Karpas-422 (cell line): Measurements from ENCODE around the gene LRRC74A. TPM values are rescaled to one million over a fixed set of nuclear protein-coding genes. Genes with fewer than 3 reads are reported as not detected.

ENCODE experiments used
- DNase-seq: peaks from one replicate; pipeline ENCODE4 v3.0.0-alpha.2; 2015
- H2AFZ ChIP-seq: fragments of 200-600 bp; sonication (generic); 2 replicates; pipeline ENCODE4 v1.6.1; 2014; ENCODE audit warnings: antibody characterized with exemption, low read length, mixed read lengths
- H3K27ac ChIP-seq: fragments of 200-600 bp; sonication (generic); 2 replicates; pipeline ENCODE4 v1.5.1; 2014; ENCODE audit warnings: mild to moderate bottlenecking, low read length, moderate library complexity
- H3K27me3 ChIP-seq: fragments of 200-600 bp; sonication (generic); 2 replicates; pipeline ENCODE4 v1.6.1; 2014; ENCODE audit warnings: low read length, mixed read lengths
- H3K36me3 ChIP-seq: fragments of 200-600 bp; sonication (generic); 2 replicates; pipeline ENCODE4 v1.6.1; 2014; ENCODE audit warnings: low read length, mixed read lengths; ENCODE audit not compliant: insufficient read depth
- H3K4me1 ChIP-seq: fragments of 200-600 bp; sonication (generic); 2 replicates; pipeline ENCODE4 v1.6.1; 2014; ENCODE audit warnings: mild to moderate bottlenecking, low read length, mixed read lengths
- H3K4me2 ChIP-seq: fragments of 200-600 bp; sonication (generic); 2 replicates; pipeline ENCODE4 v1.6.1; 2014; ENCODE audit warnings: low read length, low read depth, mild to moderate bottlenecking; ENCODE audit not compliant: poor library complexity, severe bottlenecking
- H3K4me3 ChIP-seq: fragments of 200-600 bp; sonication (generic); 2 replicates; pipeline ENCODE4 v1.5.1; 2014; ENCODE audit warnings: mild to moderate bottlenecking, antibody characterized with exemption, low read length, mixed read lengths
- H3K79me2 ChIP-seq: fragments of 200-600 bp; sonication (generic); 2 replicates; pipeline ENCODE4 v1.6.1; 2014; ENCODE audit warnings: mild to moderate bottlenecking, low read length, mixed read lengths
- H3K9ac ChIP-seq: fragments of 200-600 bp; sonication (generic); 2 replicates; pipeline ENCODE4 v1.6.0; 2014; ENCODE audit warnings: low read length
- H3K9me2 ChIP-seq: fragments of 200-600 bp; sonication (generic), shearing (Covaris generic); replicated peaks from 2 replicates; pipeline ENCODE4 v1.6.0; 2014; ENCODE audit warnings: mild to moderate bottlenecking, low read length, moderate library complexity; ENCODE audit not compliant: insufficient read depth
- H3K9me3 ChIP-seq: fragments of 300-700, 200-600 bp; sonication (generic); 2 replicates; pipeline ENCODE4 v1.6.1; 2014; ENCODE audit warnings: low read length, mixed read lengths
- H4K20me1 ChIP-seq: fragments of 200-600 bp; sonication (generic); 2 replicates; pipeline ENCODE4 v1.6.1; 2014; ENCODE audit warnings: mild to moderate bottlenecking, antibody characterized with exemption, low read length, low read depth; ENCODE audit not compliant: insufficient read depth
- total RNA-seq: library from RNA; depleted of rRNA; stranded (reverse); fragments of >200 nt; shearing (Covaris generic); gene quantifications from 2 replicates; pipeline ENCODE4 v1.2.3, GENCODE V29; 2014; ENCODE audit warnings: low replicate concordance; rRNA removed

LRRC74A gene
- total RNA-seq: not detected in 2 replicates

DNA sequence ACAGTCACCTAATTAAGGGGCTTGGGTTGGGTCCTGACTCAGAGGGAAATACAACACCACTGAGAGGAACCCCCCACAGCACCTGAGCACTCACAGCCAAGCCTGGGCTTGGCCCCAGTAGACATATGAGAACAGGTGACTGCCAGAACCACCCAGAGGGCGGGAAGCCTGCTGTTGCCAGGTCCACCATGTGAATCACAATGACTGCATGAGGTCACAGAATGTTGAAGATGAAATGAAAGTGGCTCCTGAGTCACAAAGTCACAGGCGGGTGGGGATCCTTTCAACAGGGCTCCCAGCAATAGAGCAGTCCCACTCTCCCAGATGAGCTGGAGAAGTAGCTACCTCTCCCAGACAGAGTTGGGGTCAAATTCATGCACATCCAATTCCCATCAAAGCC is at the start of gene LRRC74A:
TSS of gene LRRC74A (plus strand) at position 287 of the 400 bp plus-strand sequence. CDS start 290 bp downstream, outside the sequence.
- no peak within 1 kb of the TSS for H2AFZ ChIP-seq
- no peak within 1 kb of the TSS for H3K9ac ChIP-seq
- no peak within 1 kb of the TSS for H3K27ac ChIP-seq
- H3K9me3 ChIP-seq: no peaks in the 10 kb centered on the region
- no peak within 1 kb of the TSS for H3K4me3 ChIP-seq
- H3K79me2 ChIP-seq: no peaks in the 10 kb centered on the region
- no peaks in the 10 kb centered on the region for H3K36me3 ChIP-seq
- H3K4me1 ChIP-seq: no peaks in the 10 kb centered on the region
- no peak for DNase-seq
- no peak within 1 kb of the TSS for H3K4me2 ChIP-seq
- 0 out of 2 replicates have a peak, but pooled peaks cover 3% of the 10 kb centered on the region for H3K27me3 ChIP-seq
- H3K9me2 ChIP-seq: no peaks in the 10 kb centered on the region
- no peaks in the 10 kb centered on the region for H4K20me1 ChIP-seq

DNA sequence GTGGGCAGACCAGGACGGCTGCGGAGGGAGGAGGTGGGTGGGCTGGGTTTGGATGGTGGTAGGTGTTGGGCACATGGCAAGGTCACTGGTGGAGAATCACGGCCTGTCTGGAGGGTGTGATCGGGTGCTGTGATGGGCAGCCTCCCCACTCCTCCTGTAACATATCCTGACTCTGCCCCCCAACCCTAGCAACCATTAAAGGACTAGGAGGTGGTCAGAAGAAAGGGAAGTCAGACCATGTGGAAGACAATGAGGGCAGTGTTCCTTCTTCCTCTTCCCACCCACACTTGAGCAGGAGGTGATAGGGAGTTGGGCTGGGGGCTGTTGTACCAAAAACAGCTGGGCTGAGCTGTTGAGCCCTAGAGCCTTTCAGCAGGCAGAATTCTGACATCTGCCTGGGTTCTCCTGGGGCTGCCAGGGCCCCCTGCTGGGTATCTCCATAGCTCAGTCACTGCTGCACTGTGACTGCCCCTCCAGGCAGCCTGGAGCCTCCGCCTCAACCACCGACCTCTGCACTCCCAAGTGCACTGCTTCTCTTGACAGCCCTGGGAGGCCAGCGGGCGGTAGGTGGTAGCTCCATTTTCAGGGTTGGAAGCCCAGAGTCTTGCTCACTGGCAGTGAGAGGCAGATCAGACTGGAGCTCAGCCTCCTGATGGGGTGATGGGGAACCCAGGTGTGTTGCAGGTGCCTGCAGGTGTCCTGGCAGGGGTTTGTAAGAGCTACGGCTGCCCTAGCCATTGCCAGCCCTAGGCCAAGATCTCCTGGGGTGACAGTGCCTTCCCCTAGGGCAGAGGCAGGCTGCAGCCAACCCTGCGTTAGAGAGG is 49.6 kb upstream of the LRRC74A start:
- no peak overlapping the region for H3K4me3 ChIP-seq
- H2AFZ ChIP-seq: no peak overlapping the region
- H3K9me3 ChIP-seq: no peaks in the 10 kb centered on the region
- no peaks in the 10 kb centered on the region for H3K9me2 ChIP-seq
- no peak overlapping the region for H3K9ac ChIP-seq
- H3K4me2 ChIP-seq: no peak overlapping the region
- H3K27ac ChIP-seq: no peak overlapping the region
- H4K20me1 ChIP-seq: 0 out of 2 replicates have a peak, but pooled peaks cover 4% of the 10 kb centered on the region
- peak; percentile 75 for DNase-seq
- no peaks in the 10 kb centered on the region for H3K27me3 ChIP-seq
- H3K36me3 ChIP-seq: no peaks in the 10 kb centered on the region
- H3K4me1 ChIP-seq: no peaks in the 10 kb centered on the region
- no peaks in the 10 kb centered on the region for H3K79me2 ChIP-seq

- Histone ChIP-seq H3K4me1 (no peaks in the 10 kb centered on the region), H3K9ac (no peak overlapping the region), H3K4me2 (no peak overlapping the region), H3K9me2 (no peaks in the 10 kb centered on the region), H3K27ac (no peak overlapping the region), H3K79me2 (no peaks in the 10 kb centered on the region), H4K20me1 (0 out of 2 replicates have a peak, but pooled peaks cover 4% of the 10 kb centered on the region), H3K4me3 (no peak overlapping the region), H2AFZ (no peak overlapping the region), H3K9me3 (no peaks in the 10 kb centered on the region), H3K27me3 (no peaks in the 10 kb centered on the region), H3K36me3 (peaks cover 4% of the 10 kb centered on the region; the same call in 1 of the 2 replicates)
- no peak for DNase-seq
These were observed 48.5 kb upstream of the LRRC74A start for GRCh38 chr14:76777721-76778120.

DNA sequence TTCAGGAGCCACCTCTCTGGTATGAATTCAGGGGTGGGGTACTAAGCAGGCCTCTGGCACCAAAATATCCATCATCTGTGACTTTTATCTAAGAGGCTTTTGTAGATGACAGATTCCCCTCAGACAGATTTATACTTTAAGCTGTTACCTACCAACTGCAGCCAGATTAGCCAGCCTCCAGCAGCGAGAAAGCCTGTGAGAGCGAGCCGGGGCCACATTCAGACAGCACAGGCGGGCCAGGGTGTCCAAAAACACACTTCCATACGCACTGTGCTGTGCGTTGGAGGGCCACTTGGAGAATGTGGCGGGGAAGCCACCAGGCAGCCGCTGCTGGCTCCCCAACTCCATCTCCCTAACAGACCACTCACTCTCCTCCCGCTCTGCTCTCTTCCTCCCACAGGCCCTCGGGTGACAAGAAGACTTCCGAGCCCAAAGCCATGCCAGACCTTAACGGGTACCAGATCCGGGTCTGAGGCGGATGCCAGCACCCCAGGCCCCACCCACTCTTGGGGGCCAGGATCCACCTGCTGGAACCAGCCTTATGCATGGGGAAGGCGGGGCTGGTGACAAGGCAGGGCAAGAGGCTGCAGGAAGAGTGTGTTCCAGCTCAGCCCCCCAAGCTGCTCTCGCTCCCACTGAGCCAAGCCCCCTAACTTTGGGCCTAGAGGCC is 47.5 kb upstream of the LRRC74A start:
- H3K9me2 ChIP-seq: no peaks in the 10 kb centered on the region
- no peak overlapping the region for H3K9ac ChIP-seq
- H4K20me1 ChIP-seq: 0 out of 2 replicates have a peak, but pooled peaks cover 4% of the 10 kb centered on the region
- H3K36me3 ChIP-seq: peaks cover 4% of the 10 kb centered on the region; the same call in 1 of the 2 replicates
- H3K27ac ChIP-seq: no peak overlapping the region
- H3K4me3 ChIP-seq: no peak overlapping the region
- no peak overlapping the region for H2AFZ ChIP-seq
- H3K27me3 ChIP-seq: no peaks in the 10 kb centered on the region
- no peak overlapping the region for H3K4me2 ChIP-seq
- DNase-seq: no peak
- no peaks in the 10 kb centered on the region for H3K79me2 ChIP-seq
- H3K9me3 ChIP-seq: no peaks in the 10 kb centered on the region
- no peaks in the 10 kb centered on the region for H3K4me1 ChIP-seq

DNA sequence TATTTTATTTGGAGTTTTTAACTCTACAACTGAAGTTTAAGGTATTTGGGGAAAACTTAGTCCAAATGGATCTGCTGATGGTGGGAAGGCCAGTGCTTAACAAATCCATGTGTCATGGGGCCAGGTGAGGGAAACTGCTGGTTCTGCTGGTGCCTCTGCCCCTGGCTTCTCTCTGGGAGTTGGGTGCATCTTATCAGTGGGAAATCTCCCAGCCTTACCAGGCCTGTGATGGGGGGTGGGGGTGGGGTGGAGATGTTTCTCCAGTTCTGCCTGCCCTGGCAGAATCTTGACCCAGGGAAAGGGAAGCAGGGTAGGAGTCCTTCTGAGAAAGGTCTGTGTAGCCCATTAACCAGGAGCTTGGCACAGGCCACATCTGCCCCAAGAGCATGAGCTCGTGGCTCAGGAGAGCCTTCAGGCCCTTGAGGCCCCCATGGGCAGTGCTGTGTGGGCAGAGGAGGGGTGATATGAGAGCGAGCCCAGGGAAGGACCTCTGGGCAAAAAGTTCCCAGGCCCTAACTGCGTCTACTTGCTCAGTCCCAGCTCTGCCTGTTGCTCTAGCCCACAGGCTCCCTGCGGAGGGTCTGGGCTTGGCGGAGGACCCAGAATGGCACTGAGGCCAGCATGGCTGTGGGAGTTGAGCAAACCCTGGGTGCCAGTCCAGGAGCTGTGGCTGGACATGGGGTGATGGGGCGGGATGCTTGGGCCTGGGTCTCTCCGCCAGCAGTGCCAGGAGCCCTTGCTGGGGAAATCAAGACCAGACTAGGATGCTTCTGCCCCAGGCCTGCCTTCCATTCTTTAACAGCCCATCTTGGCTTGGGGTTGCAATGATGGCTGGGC is 46.8 kb upstream of the LRRC74A start:
- no peak overlapping the region for H3K27ac ChIP-seq
- no peak overlapping the region for H2AFZ ChIP-seq
- H3K79me2 ChIP-seq: no peaks in the 10 kb centered on the region
- H3K9me2 ChIP-seq: no peaks in the 10 kb centered on the region
- H3K36me3 ChIP-seq: peaks cover 4% of the 10 kb centered on the region; the same call in 1 of the 2 replicates
- 0 out of 2 replicates have a peak, but pooled peaks cover 4% of the 10 kb centered on the region for H4K20me1 ChIP-seq
- H3K4me2 ChIP-seq: no peak overlapping the region
- no peaks in the 10 kb centered on the region for H3K9me3 ChIP-seq
- no peaks in the 10 kb centered on the region for H3K4me1 ChIP-seq
- H3K27me3 ChIP-seq: no peaks in the 10 kb centered on the region
- H3K9ac ChIP-seq: no peak overlapping the region
- no peak overlapping the region for H3K4me3 ChIP-seq
- DNase-seq: no peak

DNA sequence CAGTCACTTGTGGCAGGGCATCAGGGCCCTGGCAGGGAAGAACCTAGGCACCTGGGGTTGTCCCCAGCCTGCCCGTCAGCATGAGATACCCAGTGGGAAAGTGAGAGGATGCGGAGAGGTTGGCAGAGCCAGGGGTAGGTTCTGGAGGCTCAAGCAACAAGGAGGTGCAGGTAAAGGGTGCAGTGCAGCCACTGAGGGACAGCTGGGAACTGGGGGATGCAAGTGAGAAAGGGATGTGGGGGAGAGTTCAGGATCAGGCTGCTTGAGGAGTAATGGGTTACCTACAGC is 46.2 kb upstream of the LRRC74A start:
- no peaks in the 10 kb centered on the region for H3K79me2 ChIP-seq
- no peaks in the 10 kb centered on the region for H3K9me3 ChIP-seq
- H3K9ac ChIP-seq: no peak overlapping the region
- H3K4me3 ChIP-seq: no peak overlapping the region
- H3K4me1 ChIP-seq: no peaks in the 10 kb centered on the region
- no peak overlapping the region for H3K4me2 ChIP-seq
- no peak for DNase-seq
- 0 out of 2 replicates have a peak, but pooled peaks cover 4% of the 10 kb centered on the region for H4K20me1 ChIP-seq
- no peaks in the 10 kb centered on the region for H3K27me3 ChIP-seq
- no peak overlapping the region for H2AFZ ChIP-seq
- H3K9me2 ChIP-seq: no peaks in the 10 kb centered on the region
- no peak overlapping the region for H3K27ac ChIP-seq
- peaks cover 4% of the 10 kb centered on the region; the same call in 1 of the 2 replicates for H3K36me3 ChIP-seq

DNA sequence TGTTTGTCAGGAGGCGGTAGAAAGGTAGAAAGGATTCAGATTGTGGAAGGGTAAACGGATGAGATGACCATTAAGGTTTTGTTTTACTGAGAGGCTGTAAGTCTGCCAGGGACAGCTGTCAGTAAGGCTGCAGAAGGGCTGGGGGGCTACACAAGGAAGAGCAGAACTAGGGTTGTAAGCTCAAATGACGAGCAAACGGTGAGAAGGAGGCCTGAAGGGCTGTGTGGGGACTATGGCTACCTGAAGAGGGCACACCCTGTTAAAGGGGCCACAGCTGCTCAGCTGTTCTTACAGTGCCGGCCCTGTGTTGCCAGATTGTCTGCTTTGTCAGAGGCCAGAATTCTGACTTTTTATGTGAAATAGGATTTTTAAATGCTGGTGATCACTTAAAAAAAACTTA is 45.8 kb upstream of the LRRC74A start:
- no peak overlapping the region for H3K4me3 ChIP-seq
- H3K27ac ChIP-seq: no peak overlapping the region
- no peaks in the 10 kb centered on the region for H3K79me2 ChIP-seq
- no peaks in the 10 kb centered on the region for H3K27me3 ChIP-seq
- no peak overlapping the region for H2AFZ ChIP-seq
- no peaks in the 10 kb centered on the region for H3K9me2 ChIP-seq
- no peaks in the 10 kb centered on the region for H3K9me3 ChIP-seq
- H3K4me2 ChIP-seq: no peak overlapping the region
- 0 out of 2 replicates have a peak, but pooled peaks cover 4% of the 10 kb centered on the region for H4K20me1 ChIP-seq
- H3K9ac ChIP-seq: no peak overlapping the region
- peaks cover 4% of the 10 kb centered on the region; the same call in 1 of the 2 replicates for H3K36me3 ChIP-seq
- H3K4me1 ChIP-seq: no peaks in the 10 kb centered on the region
- DNase-seq: no peak
